ENCODE results near the gene TRAF3IP1. TPM values are rescaled to one million over a fixed set of nuclear protein-coding genes. Genes with fewer than 3 reads are reported as not detected.
A peak's percentile ranks its signal among the peaks of the same experiment; 100 is the strongest.

The TRAF3IP1 gene
- total and polyA plus RNA-seq, 2 of the 13 experiments (the other 11 are each of a cell fraction or from before 2014, with no cell fraction given): 4.1 to 12.9 TPM

- TF ChIP-seq CCDC6 (CRISPR knock-in tag; IDR thresholded peaks at IDR 0.05) (0 out of 2 replicates have a peak, but pooled peaks have one; percentile 48), NFIB (CRISPR knock-in tag; IDR thresholded peaks at IDR 0.05; ENCODE audit: borderline replicate concordance) (no peak), SYNCRIP (IDR thresholded peaks at IDR 0.05; ENCODE audit: insufficient read depth, low read depth, low read length) (no peak), STAG1 (CRISPR knock-in tag; IDR thresholded peaks at IDR 0.05) (no peak), ZBTB42 (CRISPR knock-in tag; IDR thresholded peaks at IDR 0.05) (no peak), ZNF230 (CRISPR knock-in tag; IDR thresholded peaks at IDR 0.05) (no peak), ZNF430 (CRISPR knock-in tag; IDR thresholded peaks at IDR 0.05) (peak; percentile 1), ELF1 (CRISPR knock-in tag; IDR thresholded peaks at IDR 0.05) (no peak), ZBTB46 (CRISPR knock-in tag; IDR thresholded peaks at IDR 0.05; ENCODE audit: borderline replicate concordance) (no peak), TFE3 (CRISPR knock-in tag; IDR thresholded peaks at IDR 0.05) (peak; percentile 2; the same call in 1 of the 2 replicates), BRF2 (CRISPR knock-in tag; IDR thresholded peaks at IDR 0.05) (peak; percentile 73), MIER3 (CRISPR knock-in tag; IDR thresholded peaks at IDR 0.05; ENCODE audit: borderline replicate concordance) (0 out of 2 replicates have a peak, but pooled peaks have one; percentile 4), TARDBP (CRISPR knock-in tag; IDR thresholded peaks at IDR 0.05) (0 out of 2 replicates have a peak, but pooled peaks have one; percentile 45), NFYC (CRISPR knock-in tag; IDR thresholded peaks at IDR 0.05) (0 out of 2 replicates have a peak, but pooled peaks have one; percentile 5), SOX6 (IDR thresholded peaks at IDR 0.05) (no peak), SOX6 (CRISPR knock-in tag; IDR thresholded peaks at IDR 0.05) (no peak), GPN1 (CRISPR knock-in tag; IDR thresholded peaks at IDR 0.05; ENCODE audit: borderline replicate concordance) (no peak), NFE2L2 (IDR thresholded peaks at IDR 0.05; ENCODE audit: low read length) (no peak), GATAD2A (CRISPR knock-in tag; IDR thresholded peaks at IDR 0.05) (no peak), BORCS8-MEF2B (CRISPR knock-in tag; IDR thresholded peaks at IDR 0.05) (peak; percentile 57; the same call in 1 of the 2 replicates), PBX2 (CRISPR knock-in tag; IDR thresholded peaks at IDR 0.05) (no peak), RBFOX2 (IDR thresholded peaks at IDR 0.05; ENCODE audit: low read depth, low read length) (no peak), MYPOP (CRISPR knock-in tag; IDR thresholded peaks at IDR 0.05) (0 out of 2 replicates have a peak, but pooled peaks have one; percentile 19), ZNF800 (CRISPR knock-in tag; IDR thresholded peaks at IDR 0.05) (0 out of 2 replicates have a peak, but pooled peaks have one; percentile 33)
These were observed 34.2 kb upstream of the TRAF3IP1 start (continued) for GRCh38 chr2:238286095-238286494.
